NB4 (cell line): ENCODE measurements around the gene MRPL36.

Experiments
- DNase-seq: peaks from one replicate; pipeline ENCODE4 v3.0.0; 2010; ENCODE audit warnings: low read depth
- H3K4me3 ChIP-seq: one replicate; pipeline ENCODE4 v1.5.1; 2011; ENCODE audit warnings: mild to moderate bottlenecking, low read depth, low read length, moderate library complexity
- CTCF ChIP-seq: IDR thresholded peaks from one replicate; pipeline ENCODE4 v1.5.1; 2012; ENCODE audit warnings: low read depth, low read length
- MYC ChIP-seq: IDR thresholded peaks from 2 replicates; pipeline ENCODE4 v1.6.1; 2011; ENCODE audit warnings: low read depth, low read length
- POLR2A ChIP-seq: IDR thresholded peaks from 2 replicates; pipeline ENCODE4 v1.6.1; 2011; ENCODE audit warnings: mild to moderate bottlenecking; ENCODE audit not compliant: insufficient read length; ENCODE audit errors: extremely low read depth
- TF ChIP-seq, protein P1 (sequence below): IDR thresholded peaks from 2 replicates; pipeline ENCODE4 v1.6.1; 2011; ENCODE audit warnings: low read depth, low read length

Gene MRPL36

GRCh38 chr5:1771149-1772065 lies 28.2 kb downstream of the MRPL36 start:
- DNase-seq, result no peak
- TF ChIP-seq POLR2A (no peak), CTCF (no peak), MYC (no peak)
- TF ChIP-seq, protein P1, sequence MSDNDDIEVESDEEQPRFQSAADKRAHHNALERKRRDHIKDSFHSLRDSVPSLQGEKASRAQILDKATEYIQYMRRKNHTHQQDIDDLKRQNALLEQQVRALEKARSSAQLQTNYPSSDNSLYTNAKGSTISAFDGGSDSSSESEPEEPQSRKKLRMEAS, result no peak
- H3K4me3 ChIP-seq, result no peak overlapping the region

- no peak overlapping the region for H3K4me3 ChIP-seq
- no peak for DNase-seq
- TF ChIP-seq POLR2A (no peak), MYC (no peak), CTCF (no peak)
- TF ChIP-seq, protein P1, result no peak
These were observed 29.2 kb downstream of the MRPL36 start for GRCh38 chr5:1770443-1770802.

DNA sequence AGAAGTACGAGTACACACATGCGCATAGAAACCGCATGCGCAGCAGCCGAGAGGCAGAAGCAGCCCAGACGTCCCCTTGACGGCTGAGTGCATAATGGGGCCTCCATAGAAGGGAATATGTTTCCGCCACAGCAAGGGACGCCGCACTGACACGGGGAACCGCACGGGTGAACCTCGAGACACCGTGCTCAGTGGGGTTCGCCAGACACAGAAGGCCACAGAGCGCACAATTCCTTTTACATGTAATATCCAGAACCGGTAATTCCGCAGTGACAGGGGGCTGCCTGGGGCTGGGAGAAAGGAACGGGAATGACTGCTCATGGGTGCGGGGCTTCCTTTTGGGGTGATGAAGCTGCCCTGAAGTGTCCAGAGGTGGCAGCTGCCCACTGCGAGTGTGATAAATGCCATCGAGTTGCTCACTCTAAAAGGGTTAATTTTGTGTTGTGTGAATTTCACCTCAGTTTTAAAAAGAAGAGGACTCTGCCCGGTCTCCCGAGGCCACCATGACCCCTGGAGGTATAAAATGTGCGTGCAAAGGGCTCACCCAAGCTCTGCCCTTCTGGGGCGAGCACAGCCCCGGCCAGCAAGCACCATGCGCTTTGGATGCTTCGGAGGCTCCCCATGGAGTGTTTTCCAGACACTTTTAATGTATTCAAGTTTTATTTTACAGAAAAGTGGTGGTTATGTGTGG lies 29.7 kb downstream of the MRPL36 start:
- no peak overlapping the region for H3K4me3 ChIP-seq
- DNase-seq, result no peak
- no peak for TF ChIP-seq CTCF
- no peak for TF ChIP-seq POLR2A
- TF ChIP-seq, protein P1, result no peak
- TF ChIP-seq MYC, result no peak

- TF ChIP-seq MYC (no peak), POLR2A (no peak), CTCF (no peak)
- TF ChIP-seq, protein P1, result no peak
- H3K4me3 ChIP-seq, result no peak overlapping the region
- no peak for DNase-seq
These were observed 30.5 kb downstream of the MRPL36 start for GRCh38 chr5:1769017-1769640.

DNA sequence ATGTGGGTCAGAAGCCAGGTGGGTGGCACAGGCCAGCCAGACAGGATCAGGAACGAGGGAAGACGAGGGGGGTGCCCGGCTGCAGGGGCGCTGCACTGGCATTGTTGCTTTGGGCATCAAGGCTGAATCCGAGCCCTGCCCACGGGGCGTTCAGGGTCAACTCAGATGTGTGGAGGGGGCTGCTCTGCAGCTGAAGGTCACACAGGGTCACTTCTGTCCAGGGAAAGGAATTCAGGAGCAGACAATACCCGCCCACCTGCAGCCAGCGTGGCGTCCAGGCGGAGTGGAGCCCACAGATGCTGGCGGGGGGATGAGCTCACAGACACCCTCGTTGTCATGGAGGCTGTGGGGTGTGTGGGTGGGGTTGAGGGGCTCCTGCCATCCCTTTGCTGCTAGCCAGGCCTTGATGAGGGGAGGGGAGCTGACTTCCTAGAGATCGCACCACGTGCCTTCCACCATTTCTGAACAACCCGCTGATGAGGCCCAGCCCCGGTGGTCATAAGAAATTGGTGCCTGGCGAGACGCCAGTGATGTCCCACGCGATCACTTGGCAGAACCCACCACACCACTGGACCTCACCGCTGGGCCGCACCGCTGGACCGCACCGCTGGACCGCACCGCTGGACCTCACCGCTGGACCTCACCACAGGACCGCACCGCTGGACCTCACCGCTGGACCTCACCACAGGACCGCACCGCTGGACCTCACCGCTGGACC lies 31.2 kb downstream of the MRPL36 start:
- H3K4me3 ChIP-seq, result no peak overlapping the region
- no peak for DNase-seq
- TF ChIP-seq MYC (no peak), POLR2A (no peak), CTCF (no peak)
- TF ChIP-seq, protein P1, result no peak
